GM18526 (cell line): ENCODE measurements around the gene RIMS3.

Experiments
- POLR2A ChIP-seq: IDR thresholded peaks from 3 replicates; pipeline ENCODE4 v1.6.1; 2011; ENCODE audit not compliant: insufficient read length; ENCODE audit errors: extremely low read depth

Gene RIMS3

GRCh38 chr1:40595623-40596022 lies 69.9 kb downstream of the RIMS3 start:
- no peak for TF ChIP-seq POLR2A

- TF ChIP-seq POLR2A: no peak
Measured at GRCh38 chr1:40594187-40594531, 71.3 kb downstream of the RIMS3 start.

GRCh38 chr1:40593449-40594186 lies 71.9 kb downstream of the RIMS3 start:
- no peak for TF ChIP-seq POLR2A

- TF ChIP-seq POLR2A: no peak
Measured at GRCh38 chr1:40592107-40592803, 73.2 kb downstream of the RIMS3 start.

DNA sequence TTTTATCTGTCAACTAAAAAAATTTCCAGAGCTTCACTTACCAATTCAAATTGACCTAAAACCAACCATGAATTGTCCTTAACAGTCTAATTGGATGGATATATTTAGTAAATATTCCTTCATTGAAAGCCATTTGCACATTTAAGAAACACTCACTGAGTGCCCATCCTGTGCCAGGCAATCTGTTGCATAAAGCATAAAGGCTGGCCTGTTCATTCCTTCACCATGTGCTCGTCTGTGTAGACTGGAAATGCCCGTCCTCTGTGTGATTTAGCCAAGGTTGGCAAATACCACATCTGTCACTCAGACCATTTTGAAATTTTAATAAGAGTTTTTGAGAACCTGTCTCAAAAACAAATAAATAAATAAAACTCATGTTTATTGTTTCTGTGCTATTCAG lies 76.9 kb downstream of the RIMS3 start:
- TF ChIP-seq POLR2A: no peak

DNA sequence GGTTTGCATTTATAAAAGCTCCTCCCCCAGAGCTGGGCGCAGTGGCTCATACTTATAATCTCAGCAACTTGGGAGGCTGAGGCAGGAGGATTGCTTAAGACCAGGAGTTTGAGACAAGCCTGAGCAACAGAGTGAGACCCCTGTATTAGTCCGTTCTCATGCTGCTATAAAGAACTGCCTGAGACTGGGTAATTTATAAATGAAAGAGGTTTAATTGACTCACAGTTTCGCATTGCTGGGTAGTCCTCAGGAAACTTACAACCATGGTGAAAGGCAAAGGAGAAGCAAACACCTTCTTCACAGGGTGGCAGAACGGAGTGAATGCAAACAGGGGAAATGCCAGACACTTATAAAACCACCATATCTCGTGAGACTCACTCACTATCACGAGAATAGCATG lies 81.5 kb downstream of the RIMS3 start:
- TF ChIP-seq POLR2A: no peak

DNA sequence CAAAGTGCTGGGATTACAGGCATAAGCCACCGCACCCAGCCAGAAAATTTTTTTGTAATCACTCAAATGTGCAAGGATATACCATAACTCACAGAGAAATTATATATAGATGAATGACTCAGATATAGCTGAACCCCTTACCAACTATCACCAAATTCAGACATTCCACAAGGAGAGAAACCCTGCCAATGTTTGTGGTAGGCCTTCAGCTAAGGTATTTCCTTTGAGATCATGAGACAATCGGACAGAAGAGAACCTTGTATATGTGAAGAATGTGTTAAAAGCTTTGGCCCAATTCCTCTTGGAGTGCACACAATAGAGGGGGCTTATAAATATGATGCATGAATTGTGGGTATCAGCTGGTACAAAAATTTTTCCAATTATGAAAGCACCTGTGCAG lies 83.4 kb downstream of the RIMS3 start:
- TF ChIP-seq POLR2A: no peak

GRCh38 chr1:40575336-40575735 lies 90.1 kb downstream of the RIMS3 start:
- TF ChIP-seq POLR2A: no peak
